Umbilical cord (tissue), 2 donors: ENCODE results near the gene NLRP3. TPM values are rescaled to one million over a fixed set of nuclear protein-coding genes. Genes with fewer than 3 reads are reported as not detected.
A peak's percentile ranks its signal among the peaks of the same experiment; 100 is the strongest.
"Not testable (repeated sequence)": the region's sequence is repeated elsewhere in the genome, so short reads cannot be mapped to it uniquely, and the experiment has no call there.

Source experiments
- DNase-seq: peaks from one replicate; pipeline ENCODE4 v3.0.0-alpha.2; 2015; ENCODE audit warnings: low spot score
- total RNA-seq: library from RNA; depleted of rRNA; stranded (reverse); fragments of >200 nt; gene quantifications from one replicate; pipeline ENCODE4 v1.2.3, GENCODE V29; 2014; ENCODE audit warnings: low replicate concordance; ENCODE audit not compliant: insufficient read depth

The NLRP3 gene
- total RNA-seq, 1 donor from 2014 or later, result 4.6 TPM

GRCh38 chr1:247469141-247469535 is 53.2 kb downstream of the NLRP3 start:
- DNase-seq, result no peak

GRCh38 chr1:247470942-247471429 is 55.0 kb downstream of the NLRP3 start:
- not testable (repeated sequence) for DNase-seq

GRCh38 chr1:247471445-247472016 is 55.6 kb downstream of the NLRP3 start:
- no peak for DNase-seq

- DNase-seq, result no peak
These were observed 56.1 kb downstream of the NLRP3 start for GRCh38 chr1:247472035-247472434.

- DNase-seq, result no peak
These were observed 58.4 kb downstream of the NLRP3 start for GRCh38 chr1:247474367-247474766.

GRCh38 chr1:247475793-247476192 is 59.8 kb downstream of the NLRP3 start:
- no peak for DNase-seq

GRCh38 chr1:247476328-247477058 is 60.5 kb downstream of the NLRP3 start:
- DNase-seq, result not testable (repeated sequence)

- DNase-seq, result no peak
These were observed 66.8 kb downstream of the NLRP3 start for GRCh38 chr1:247482747-247483146.

GRCh38 chr1:247487057-247487456 is 71.1 kb downstream of the NLRP3 start:
- peak; percentile 65 for DNase-seq

GRCh38 chr1:247491328-247491727 is 75.4 kb downstream of the NLRP3 start:
- DNase-seq, result no peak

- DNase-seq, result no peak
These were observed 77.1 kb downstream of the NLRP3 start for GRCh38 chr1:247493106-247493505.

GRCh38 chr1:247494767-247495166 is 78.8 kb downstream of the NLRP3 start:
- DNase-seq, result peak; percentile 4

- DNase-seq, result no peak
These were observed 80.8 kb downstream of the NLRP3 start for GRCh38 chr1:247496581-247497285.

Other genes with a start within 250 kb of the NLRP3 start
- 93.4 TPM for gene ZNF124, start 244.2 kb upstream of the NLRP3 start, total RNA-seq
- gene VN1R5, start 160.1 kb upstream of the NLRP3 start, total RNA-seq, result 0.48 TPM
- 15.9 TPM for gene ZNF496, start 84.3 kb upstream of the NLRP3 start, total RNA-seq
- gene OR2B11, start 41.9 kb downstream of the NLRP3 start, total RNA-seq, result 2.6 TPM
- gene OR2C3, start 120.3 kb downstream of the NLRP3 start, total RNA-seq, result 0.72 TPM
- 0.48 TPM for gene GCSAML, start 133.0 kb downstream of the NLRP3 start, total RNA-seq
- gene OR2G2, start 172.2 kb downstream of the NLRP3 start, total RNA-seq, result not detected
- gene OR2G3, start 189.4 kb downstream of the NLRP3 start, total RNA-seq, result not detected